ENCODE results near the gene ABHD2. TPM values are rescaled to one million over a fixed set of nuclear protein-coding genes. Genes with fewer than 3 reads are reported as not detected.
A peak's percentile ranks its signal among the peaks of the same experiment; 100 is the strongest.

ABHD2 gene
- total RNA-seq, 1 donor from 2014 or later: 68.2 TPM

GRCh38 chr15:89136078-89136806 lies 48.0 kb downstream of the ABHD2 start:
- Histone ChIP-seq H3K27me3 (ENCODE audit: low read depth) (no peaks in the 10 kb centered on the region), H3K27ac (replicated peaks) (peak overlapping the region; percentile 86)
- intact Hi-C loops (cut with micrococcal nuclease): no loop called here

DNA sequence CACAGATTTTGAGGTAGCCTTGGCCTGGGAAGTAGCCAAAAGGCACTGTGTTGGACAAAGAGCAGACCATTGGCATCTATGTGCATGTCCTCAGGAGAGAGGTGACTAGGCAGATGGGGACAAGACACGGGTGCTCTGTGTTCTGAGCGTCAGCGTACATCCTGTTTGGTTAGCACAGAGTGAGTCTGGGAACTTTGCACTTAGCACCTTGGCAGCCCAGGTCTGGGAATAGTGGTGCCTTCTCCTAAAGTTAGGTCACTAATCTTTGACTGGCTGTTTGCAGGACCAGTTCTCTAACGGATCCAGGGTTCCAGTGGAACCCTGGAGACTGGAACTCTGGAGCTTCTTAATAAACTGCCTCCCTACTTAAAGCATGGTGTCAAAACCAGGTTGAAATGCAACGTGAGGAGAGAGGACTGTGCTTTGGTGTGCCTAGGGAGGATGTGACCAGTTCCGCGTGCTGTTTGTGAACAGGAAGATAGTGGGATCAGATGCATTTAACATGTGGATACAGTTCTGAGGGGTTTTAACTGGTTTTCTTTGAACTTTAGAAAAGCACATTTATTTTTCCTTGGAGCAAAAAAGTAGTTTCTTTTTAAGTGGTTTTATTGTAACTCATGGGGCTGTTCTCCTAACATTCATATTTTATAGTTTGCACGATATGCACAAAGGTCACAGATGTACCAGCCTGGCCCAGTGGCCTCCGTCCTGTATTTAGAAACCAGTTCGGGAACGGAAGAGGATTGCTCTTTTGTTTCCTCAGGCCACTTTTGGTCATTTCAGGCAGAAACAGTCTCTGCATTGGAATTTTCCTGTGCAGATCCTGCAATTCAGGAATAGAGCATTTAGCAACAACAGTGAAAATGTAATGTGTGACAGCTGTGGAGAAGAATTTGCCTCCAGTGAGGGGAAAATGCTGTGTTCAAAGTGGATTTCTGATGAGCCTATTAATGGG lies 48.8 kb downstream of the ABHD2 start:
- no peak overlapping the region for H3K4me3 ChIP-seq
- TF ChIP-seq, protein P1, sequence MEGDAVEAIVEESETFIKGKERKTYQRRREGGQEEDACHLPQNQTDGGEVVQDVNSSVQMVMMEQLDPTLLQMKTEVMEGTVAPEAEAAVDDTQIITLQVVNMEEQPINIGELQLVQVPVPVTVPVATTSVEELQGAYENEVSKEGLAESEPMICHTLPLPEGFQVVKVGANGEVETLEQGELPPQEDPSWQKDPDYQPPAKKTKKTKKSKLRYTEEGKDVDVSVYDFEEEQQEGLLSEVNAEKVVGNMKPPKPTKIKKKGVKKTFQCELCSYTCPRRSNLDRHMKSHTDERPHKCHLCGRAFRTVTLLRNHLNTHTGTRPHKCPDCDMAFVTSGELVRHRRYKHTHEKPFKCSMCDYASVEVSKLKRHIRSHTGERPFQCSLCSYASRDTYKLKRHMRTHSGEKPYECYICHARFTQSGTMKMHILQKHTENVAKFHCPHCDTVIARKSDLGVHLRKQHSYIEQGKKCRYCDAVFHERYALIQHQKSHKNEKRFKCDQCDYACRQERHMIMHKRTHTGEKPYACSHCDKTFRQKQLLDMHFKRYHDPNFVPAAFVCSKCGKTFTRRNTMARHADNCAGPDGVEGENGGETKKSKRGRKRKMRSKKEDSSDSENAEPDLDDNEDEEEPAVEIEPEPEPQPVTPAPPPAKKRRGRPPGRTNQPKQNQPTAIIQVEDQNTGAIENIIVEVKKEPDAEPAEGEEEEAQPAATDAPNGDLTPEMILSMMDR (IDR thresholded peaks at IDR 0.05; ENCODE audit: borderline replicate concordance): no peak
- peak overlapping the region; percentile 86 for H3K27ac ChIP-seq (replicated peaks)
- no peaks in the 10 kb centered on the region for H3K9me3 ChIP-seq (replicated peaks)
- no peaks in the 10 kb centered on the region for H3K27me3 ChIP-seq (ENCODE audit: low read depth)
- intact Hi-C loops (cut with micrococcal nuclease): no loop called here
- H3K4me1 ChIP-seq: peaks cover 99% of the 10 kb centered on the region
- peak; percentile 59 for DNase-seq
- no peaks in the 10 kb centered on the region for H3K36me3 ChIP-seq

More at GRCh38 chr15:89136078-89136806, 48.0 kb downstream of the ABHD2 start:
- no peak for DNase-seq
- no peaks in the 10 kb centered on the region for H3K36me3 ChIP-seq
- no peaks in the 10 kb centered on the region for H3K9me3 ChIP-seq (replicated peaks)
- TF ChIP-seq, protein P1 (IDR thresholded peaks at IDR 0.05; ENCODE audit: borderline replicate concordance): no peak
- no peak overlapping the region for H3K4me3 ChIP-seq
- peaks cover 99% of the 10 kb centered on the region for H3K4me1 ChIP-seq

DNA sequence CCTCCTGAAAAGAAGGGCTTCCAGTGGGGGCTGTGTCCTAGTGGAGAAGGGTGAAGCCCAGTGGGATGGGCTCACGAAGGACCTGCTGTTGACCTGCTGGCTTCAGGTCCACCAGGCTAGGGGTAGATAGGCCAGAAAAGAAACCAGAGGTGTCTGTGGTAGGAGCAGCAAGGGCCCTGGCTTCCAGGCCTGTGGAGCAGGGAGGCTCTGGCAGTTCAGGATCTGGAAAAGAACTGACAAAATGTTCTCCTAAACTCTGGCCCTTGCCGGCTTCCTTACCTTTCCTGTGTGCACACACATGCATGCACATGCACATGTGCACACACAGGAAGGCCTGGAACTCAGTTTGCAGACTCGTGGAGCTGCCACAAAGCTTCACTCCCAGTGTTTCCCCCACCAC lies 49.7 kb downstream of the ABHD2 start:
- TF ChIP-seq, protein P1 (IDR thresholded peaks at IDR 0.05; ENCODE audit: borderline replicate concordance): no peak
- H3K36me3 ChIP-seq: no peaks in the 10 kb centered on the region
- peak overlapping the region; percentile 86 for H3K27ac ChIP-seq (replicated peaks)
- no peak for DNase-seq
- intact Hi-C loops (cut with micrococcal nuclease): no loop called here
- H3K9me3 ChIP-seq (replicated peaks): no peaks in the 10 kb centered on the region
- H3K4me3 ChIP-seq: no peak overlapping the region
- H3K4me1 ChIP-seq: peaks cover 99% of the 10 kb centered on the region
- H3K27me3 ChIP-seq (ENCODE audit: low read depth): no peaks in the 10 kb centered on the region

GRCh38 chr15:89138999-89139612 lies 50.9 kb downstream of the ABHD2 start:
- no peak for DNase-seq
- TF ChIP-seq, protein P1 (IDR thresholded peaks at IDR 0.05; ENCODE audit: borderline replicate concordance): no peak
- no peaks in the 10 kb centered on the region for H3K9me3 ChIP-seq (replicated peaks)
- no peaks in the 10 kb centered on the region for H3K27me3 ChIP-seq (ENCODE audit: low read depth)
- peaks cover 100% of the 10 kb centered on the region for H3K4me1 ChIP-seq
- H3K27ac ChIP-seq (replicated peaks): peak overlapping the region; percentile 86
- intact Hi-C loops (cut with micrococcal nuclease): no loop called here
- H3K4me3 ChIP-seq: no peak overlapping the region
- no peaks in the 10 kb centered on the region for H3K36me3 ChIP-seq

Data from left ventricle myocardium inferior (tissue), 1 donor.